B cell (primary cell): ENCODE data around the gene NCKIPSD. TPM values are rescaled to one million over a fixed set of nuclear protein-coding genes. Genes with fewer than 3 reads are reported as not detected.
A peak's percentile ranks its signal among the peaks of the same experiment; 100 is the strongest.

ENCODE experiments used
- ATAC-seq: fragments of 200-7000 bp; cut with Tn5 transposase; one replicate; pipeline ENCODE4 v1.10.0; 2021; ENCODE audit warnings: low read depth, mild to moderate bottlenecking, moderate number of reproducible peaks, moderate library complexity
- CTCF ChIA-PET: fragments of 350-600 bp; sonication (Branson Sonifier 250); formaldehyde crosslinking; loops from one replicate; lab custom pipeline; 2021; ENCODE audit warnings: antibody characterized with exemption, inconsistent platforms; lab: Charles Lee
- POLR2A ChIA-PET: fragments of 350-600 bp; sonication (Branson Sonifier 250); formaldehyde crosslinking; loops from one replicate; lab custom pipeline; 2021; ENCODE audit warnings: antibody characterized with exemption; lab: Charles Lee
- DNase-seq: peaks from one replicate; pipeline ENCODE4 v3.0.0; 2013
- H2AFZ ChIP-seq: 2 replicates; pipeline ENCODE4 v1.6.1; 2012; ENCODE audit warnings: mild to moderate bottlenecking, low read depth, low read length; ENCODE audit not compliant: insufficient read depth, poor library complexity, severe bottlenecking
- H3K27ac ChIP-seq, 2 donors: 1 replicate in 1 of 2; 2 replicates in 1 of 2; pipeline ENCODE4 v1.5.1; 2012 to 2013; ENCODE audit warnings: low read length in 2 of 2, mild to moderate bottlenecking in 2 of 2, moderate library complexity in 1 of 2
- H3K27me3 ChIP-seq, 4 experiments: fragments of 200-600 bp in 1 of 4; sonication (generic) in 1 of 4; replicated peaks in 1 of 4; 1 replicate in 2 of 4; 2 replicates in 2 of 4; pipeline versions ENCODE4 v1.6.1 to v1.7.0; 2013 to 2016; ENCODE audit warnings: low read length in 3 of 4, mild to moderate bottlenecking in 2 of 4, mixed read lengths in 1 of 4, moderate library complexity in 1 of 4; ENCODE audit not compliant: insufficient read depth in 4 of 4, control insufficient read depth in 3 of 4; ENCODE audit errors: control extremely low read depth in 1 of 4
- H3K36me3 ChIP-seq, 2 experiments: replicated peaks in 1 of 2; 1 replicate in 1 of 2; 2 replicates in 1 of 2; pipeline versions ENCODE4 v1.6.1 to v1.7.1; 2013; ENCODE audit warnings: low read length in 1 of 2; ENCODE audit not compliant: insufficient read depth in 2 of 2, control insufficient read depth in 1 of 2; ENCODE audit errors: control extremely low read depth in 1 of 2, extremely low read depth in 1 of 2
- H3K4me1 ChIP-seq, 2 donors: fragments of 200-600 bp in 1 of 2; sonication (generic) in 1 of 2; 1 replicate in 1 of 2; 2 replicates in 1 of 2; pipeline versions ENCODE4 v1.5.1 to v1.6.1; 2013 to 2017; ENCODE audit warnings: low read length in 2 of 2; ENCODE audit not compliant: control insufficient read depth in 2 of 2, insufficient read depth in 2 of 2
- H3K4me2 ChIP-seq: replicated peaks from 2 replicates; pipeline ENCODE3; 2012; ENCODE audit warnings: mild to moderate bottlenecking, low read depth, low read length; ENCODE audit not compliant: poor library complexity, severe bottlenecking
- H3K4me3 ChIP-seq, 5 experiments: fragments of 200-600 bp in 1 of 5; sonication (generic) in 1 of 5; 1 replicate in 3 of 5; 2 replicates in 2 of 5; pipeline versions ENCODE4 v1.5.1 to v1.7.0; 2011 to 2016; ENCODE audit warnings: low read length in 4 of 5, mild to moderate bottlenecking in 4 of 5, low read depth in 2 of 5, control low read depth in 1 of 5, moderate library complexity in 1 of 5; ENCODE audit not compliant: insufficient read depth in 1 of 5; ENCODE audit errors: control extremely low read depth in 1 of 5, extremely low read depth in 1 of 5
- H3K79me2 ChIP-seq: fragments of 200-600 bp; sonication (generic); one replicate; pipeline ENCODE4 v1.6.0; 2016; ENCODE audit warnings: low read length; ENCODE audit not compliant: control insufficient read depth, insufficient read depth
- H3K9ac ChIP-seq: fragments of 200-600 bp; sonication (generic); 2 replicates; pipeline ENCODE4 v1.6.1; 2017; ENCODE audit warnings: mild to moderate bottlenecking, low read length, moderate library complexity
- H3K9me3 ChIP-seq, 3 donors: one replicate each; pipeline versions ENCODE4 v1.6.1 to v1.7.1; 2013; ENCODE audit warnings: low read length in 2 of 3; ENCODE audit not compliant: control insufficient read depth in 2 of 3, insufficient read depth in 1 of 3; ENCODE audit errors: control extremely low read depth in 1 of 3
- H4K20me1 ChIP-seq: 2 replicates; pipeline ENCODE4 v1.6.0; 2012; ENCODE audit warnings: mild to moderate bottlenecking, low read length; ENCODE audit not compliant: insufficient read depth, control insufficient read depth, poor library complexity, severe bottlenecking
- H3K27ac Mint-ChIP-seq: one replicate; pipeline ENCODE4 v1.8.0; 2021; ENCODE audit warnings: mixed read lengths
- H3K27me3 Mint-ChIP-seq: one replicate; pipeline ENCODE4 v1.8.0; 2021; ENCODE audit warnings: mixed read lengths
- H3K4me1 Mint-ChIP-seq: one replicate; pipeline ENCODE4 v1.8.0; 2021; ENCODE audit warnings: mixed read lengths
- H3K4me3 Mint-ChIP-seq: one replicate; pipeline ENCODE4 v1.8.0; 2021; ENCODE audit warnings: mixed read lengths
- H3K9me3 Mint-ChIP-seq: one replicate; pipeline ENCODE4 v1.8.0; 2022; ENCODE audit warnings: mixed read lengths; ENCODE audit not compliant: insufficient read depth
- EZH2 ChIP-seq: IDR thresholded peaks from 2 replicates; pipeline ENCODE4 v1.6.1; 2012; ENCODE audit warnings: borderline replicate concordance, low read depth, mild to moderate bottlenecking, moderate library complexity, low read length; ENCODE audit not compliant: insufficient read depth, poor library complexity, severe bottlenecking
- WGBS: methylation state at CpG from one replicate; pipeline ENCODE4 v1.1.5; 2013; ENCODE audit warnings: missing lambda C conversion rate; ENCODE audit not compliant: insufficient coverage; 5-methylcytosine and 5-hydroxymethylcytosine counted together
- intact Hi-C: fragments of 100-400 bp; cut with micrococcal nuclease; formaldehyde crosslinking; loops from one replicate; pipeline ENCODE4 v1.10.0; 2022
- polyA plus RNA-seq: library from polyadenylated mRNA; depleted of rRNA; stranded (reverse); fragments of >200 nt; gene quantifications from 2 replicates; pipeline ENCODE4 v1.2.3, GENCODE V29; 2012
- total RNA-seq, 2 donors: library from RNA; stranded (reverse); fragments of 120-200 nt in 1 of 2; gene quantifications; 1 replicate in 1 of 2; 2 replicates in 1 of 2; pipeline versions ENCODE4 v1.2.3 to v1.2.4, GENCODE V29; 2013 to 2022
- TF ChIP-seq, protein P1 (sequence below): fragments of 200-600 bp; IDR thresholded peaks from one replicate; pipeline ENCODE4 v1.8.0; 2022; ENCODE audit warnings: antibody characterized with exemption, mild to moderate bottlenecking

The NCKIPSD gene
- total and polyA plus RNA-seq, 2 donors (not counting 1 experiment from before 2014, with no cell fraction given): 19.1 to 24.6 TPM

DNA sequence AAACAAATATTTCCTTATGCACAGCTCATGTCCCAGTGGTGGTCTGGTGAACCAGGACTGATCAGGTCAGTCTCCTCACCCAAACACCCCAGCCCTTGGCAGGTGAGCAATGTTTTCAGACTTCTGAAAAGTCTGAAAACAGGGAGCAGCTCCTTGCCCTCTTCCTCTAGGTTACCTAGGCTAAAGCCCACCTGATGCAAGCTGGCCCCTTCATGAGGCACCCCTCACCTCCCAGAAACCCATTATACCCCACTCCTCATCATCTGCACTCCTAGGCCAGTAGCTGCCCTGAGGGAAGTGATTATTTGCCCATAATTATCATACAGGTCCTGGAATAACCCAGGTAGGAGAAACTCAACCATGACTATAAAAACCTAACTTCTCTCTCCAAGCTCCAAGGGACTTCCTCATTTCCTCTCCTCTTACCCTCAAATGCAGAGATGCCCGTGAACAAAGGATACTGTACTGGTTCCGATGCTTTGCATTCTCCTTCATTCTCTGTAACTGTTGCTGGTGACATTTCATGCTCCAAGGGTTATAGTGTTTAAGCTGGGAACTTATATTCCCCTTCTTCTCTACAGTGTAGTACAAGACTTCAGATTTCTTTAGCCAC, 5.2 kb upstream of the NCKIPSD start:
- Mint-ChIP-seq H3K4me3 (no peak overlapping the region), H3K27me3 (no peaks in the 10 kb centered on the region), H3K27ac (no peak overlapping the region), H3K9me3 (no peaks in the 10 kb centered on the region), H3K4me1 (peaks cover 8% of the 10 kb centered on the region)
- DNase-seq: no peak
- ChIA-PET CTCF (interaction anchor here (0.7 kb wide), 1 partner anchor 289 kb away, joined by 3 read pairs; no protein-coding TSS in a partner anchor), POLR2A (no interaction called here)
- Histone ChIP-seq H4K20me1 (peaks cover 49% of the 10 kb centered on the region), H3K27ac (no peak overlapping the region), H3K36me3 (peaks cover 6 to 77% of the 10 kb centered on the region in 2 experiments), H3K4me1 (peaks cover 6 to 9% of the 10 kb centered on the region in 2 donors), H3K4me3 (no peak overlapping the region), H3K4me2 (no peak overlapping the region), H2AFZ (no peak overlapping the region), H3K27me3 (no peaks in the 10 kb centered on the region), H3K79me2 (peaks cover 16% of the 10 kb centered on the region), H3K9ac (no peak overlapping the region), H3K9me3 (no peaks in the 10 kb centered on the region)
- intact Hi-C loops: no loop called here
- no peak for TF ChIP-seq EZH2
- TF ChIP-seq, protein P1, sequence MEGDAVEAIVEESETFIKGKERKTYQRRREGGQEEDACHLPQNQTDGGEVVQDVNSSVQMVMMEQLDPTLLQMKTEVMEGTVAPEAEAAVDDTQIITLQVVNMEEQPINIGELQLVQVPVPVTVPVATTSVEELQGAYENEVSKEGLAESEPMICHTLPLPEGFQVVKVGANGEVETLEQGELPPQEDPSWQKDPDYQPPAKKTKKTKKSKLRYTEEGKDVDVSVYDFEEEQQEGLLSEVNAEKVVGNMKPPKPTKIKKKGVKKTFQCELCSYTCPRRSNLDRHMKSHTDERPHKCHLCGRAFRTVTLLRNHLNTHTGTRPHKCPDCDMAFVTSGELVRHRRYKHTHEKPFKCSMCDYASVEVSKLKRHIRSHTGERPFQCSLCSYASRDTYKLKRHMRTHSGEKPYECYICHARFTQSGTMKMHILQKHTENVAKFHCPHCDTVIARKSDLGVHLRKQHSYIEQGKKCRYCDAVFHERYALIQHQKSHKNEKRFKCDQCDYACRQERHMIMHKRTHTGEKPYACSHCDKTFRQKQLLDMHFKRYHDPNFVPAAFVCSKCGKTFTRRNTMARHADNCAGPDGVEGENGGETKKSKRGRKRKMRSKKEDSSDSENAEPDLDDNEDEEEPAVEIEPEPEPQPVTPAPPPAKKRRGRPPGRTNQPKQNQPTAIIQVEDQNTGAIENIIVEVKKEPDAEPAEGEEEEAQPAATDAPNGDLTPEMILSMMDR: no peak
- WGBS: no CpG with 5 or more reads among the region's 2 CpGs
- ATAC-seq: no peak

DNA sequence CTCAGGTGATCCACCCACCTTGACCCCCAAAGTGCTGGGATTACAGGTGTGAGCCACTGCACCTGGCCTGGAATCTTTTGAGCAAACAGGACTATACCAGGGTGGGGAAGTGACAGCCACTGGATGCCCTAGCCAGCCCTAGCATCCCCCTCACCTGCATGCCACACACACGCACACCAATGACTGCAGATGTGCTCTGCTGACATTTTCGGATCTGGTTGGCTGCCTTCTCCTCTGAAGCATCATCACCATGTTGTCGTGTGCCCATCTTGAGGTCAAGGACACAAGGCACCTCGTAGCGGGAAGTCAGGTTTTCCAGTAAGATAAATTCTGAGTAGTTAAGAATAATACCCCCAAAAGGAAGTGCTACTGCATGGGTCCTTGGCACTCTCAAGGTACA, 3.7 kb upstream of the NCKIPSD start:
- H4K20me1 ChIP-seq: peaks cover 34% of the 10 kb centered on the region
- ChIA-PET CTCF (no interaction called here), POLR2A (no interaction called here)
- no peak overlapping the region for H3K9ac ChIP-seq
- H3K4me3 Mint-ChIP-seq: no peak overlapping the region
- DNase-seq: no peak
- H3K27me3 Mint-ChIP-seq: no peaks in the 10 kb centered on the region
- no peak for ATAC-seq
- intact Hi-C loops: loop anchor here (5.0 to 10.0 kb wide), 2 partner anchors 225 to 602 kb away; a partner anchor contains a TSS
- no peak overlapping the region for H3K4me2 ChIP-seq
- H3K4me1 ChIP-seq: peaks cover 10 to 20% of the 10 kb centered on the region in 2 donors
- peaks cover 18% of the 10 kb centered on the region for H3K4me1 Mint-ChIP-seq
- H3K9me3 ChIP-seq: no peaks in the 10 kb centered on the region
- no peaks in the 10 kb centered on the region for H3K9me3 Mint-ChIP-seq
- WGBS: 75% methylated on average over 2 of the region's 5 CpGs
- H2AFZ ChIP-seq: no peak overlapping the region
- no peak overlapping the region for H3K27ac ChIP-seq
- H3K27ac Mint-ChIP-seq: peak overlapping the region; percentile 32
- H3K27me3 ChIP-seq: no peaks in the 10 kb centered on the region
- peaks cover 4% of the 10 kb centered on the region for H3K79me2 ChIP-seq
- peaks cover 6 to 65% of the 10 kb centered on the region in 2 experiments for H3K36me3 ChIP-seq
- TF ChIP-seq EZH2: no peak
- TF ChIP-seq, protein P1: no peak
- H3K4me3 ChIP-seq: no peak overlapping the region
